ENCODE results near the gene SLC31A2. TPM values are rescaled to one million over a fixed set of nuclear protein-coding genes. Genes with fewer than 3 reads are reported as not detected.
"Not testable (repeated sequence)": the region's sequence is repeated elsewhere in the genome, so short reads cannot be mapped to it uniquely, and the experiment has no call there.

Gene SLC31A2
- total RNA-seq, 1 donor from 2014 or later: 7.1 TPM

DNA sequence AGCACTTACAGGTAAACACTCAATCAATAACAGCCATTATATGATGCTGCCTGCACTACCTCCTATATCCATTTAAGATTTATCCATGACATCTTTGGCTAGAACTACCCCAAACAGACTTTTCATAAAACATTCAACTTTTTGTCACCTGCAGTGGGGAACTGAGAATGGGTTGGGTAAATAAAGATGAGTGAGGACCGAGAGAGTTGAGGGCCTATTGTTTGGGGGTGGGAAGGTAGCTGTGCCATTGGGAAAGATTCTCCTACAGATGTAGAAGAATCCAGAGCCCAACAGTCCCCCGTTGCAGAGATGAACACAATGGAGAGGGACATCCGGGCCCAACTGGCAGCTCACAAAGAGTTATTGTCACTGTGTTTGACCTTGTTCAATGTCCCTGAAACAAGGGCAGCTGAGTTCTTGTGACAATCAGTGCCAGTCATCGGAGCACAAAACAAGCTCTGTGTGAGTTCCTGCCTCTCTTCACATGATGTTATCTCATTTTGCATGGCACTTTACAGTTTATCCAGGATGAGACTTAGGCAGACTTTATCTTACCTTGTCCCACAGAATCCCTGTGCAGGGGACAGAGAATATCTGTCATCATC lies 11.5 kb upstream of the SLC31A2 start:
- FAIRE-seq: no peak

DNA sequence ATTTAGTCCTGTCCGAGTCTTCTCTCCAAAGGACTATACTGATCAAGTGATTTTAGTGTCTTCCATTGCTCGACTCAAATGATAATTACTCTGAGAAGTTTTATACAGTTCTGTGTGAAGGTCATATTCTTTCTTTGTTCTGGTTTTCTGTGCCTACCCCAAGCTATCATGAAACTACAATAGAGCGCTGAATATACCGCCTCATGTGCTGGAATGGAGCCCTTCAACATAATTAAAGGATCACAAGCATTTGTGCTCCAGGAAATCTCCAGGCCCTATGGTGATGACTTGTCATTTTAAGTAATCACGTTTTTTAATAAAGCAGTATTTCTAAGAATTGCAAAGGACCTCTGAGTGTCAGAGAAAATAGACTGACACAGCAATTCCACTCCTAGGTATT lies 10.9 kb upstream of the SLC31A2 start:
- FAIRE-seq (no peak), DNase-seq (ENCODE audit: low read depth) (no peak)
- no peak overlapping the region for H3K27ac Mint-ChIP-seq (ENCODE audit: unreplicated experiment)
- no peak overlapping the region for H3K4me3 Mint-ChIP-seq (ENCODE audit: unreplicated experiment)
- no peaks in the 10 kb centered on the region for H3K27me3 Mint-ChIP-seq (ENCODE audit: low read depth, unreplicated experiment)
- peaks cover 8% of the 10 kb centered on the region for H3K9me3 Mint-ChIP-seq (ENCODE audit: unreplicated experiment)
- no peaks in the 10 kb centered on the region for H3K79me2 ChIP-seq (ENCODE audit: insufficient read depth, low read length)
- no peak overlapping the region for H3K9ac ChIP-seq (ENCODE audit: low read length)
- peaks cover 2% of the 10 kb centered on the region for H3K36me3 Mint-ChIP-seq (ENCODE audit: low read depth, unreplicated experiment)
- H3K4me3 ChIP-seq (ENCODE audit: insufficient read depth, low read depth, low read length): no peak overlapping the region
- H3K4me2 ChIP-seq (ENCODE audit: low read length): no peak overlapping the region
- no peaks in the 10 kb centered on the region for H3K4me1 Mint-ChIP-seq (ENCODE audit: low read depth, unreplicated experiment)
- no peaks in the 10 kb centered on the region for H3K4me1 ChIP-seq (ENCODE audit: insufficient read depth, low read length)
- H2AFZ ChIP-seq (ENCODE audit: low read depth, low read length): no peak overlapping the region
- peaks cover 2% of the 10 kb centered on the region for H3K27me3 ChIP-seq (ENCODE audit: insufficient read depth, low read length)
- no peak for TF ChIP-seq EZH2 (IDR thresholded peaks at IDR 0.05; ENCODE audit: insufficient read depth, low read length)
- TF ChIP-seq, protein P1, sequence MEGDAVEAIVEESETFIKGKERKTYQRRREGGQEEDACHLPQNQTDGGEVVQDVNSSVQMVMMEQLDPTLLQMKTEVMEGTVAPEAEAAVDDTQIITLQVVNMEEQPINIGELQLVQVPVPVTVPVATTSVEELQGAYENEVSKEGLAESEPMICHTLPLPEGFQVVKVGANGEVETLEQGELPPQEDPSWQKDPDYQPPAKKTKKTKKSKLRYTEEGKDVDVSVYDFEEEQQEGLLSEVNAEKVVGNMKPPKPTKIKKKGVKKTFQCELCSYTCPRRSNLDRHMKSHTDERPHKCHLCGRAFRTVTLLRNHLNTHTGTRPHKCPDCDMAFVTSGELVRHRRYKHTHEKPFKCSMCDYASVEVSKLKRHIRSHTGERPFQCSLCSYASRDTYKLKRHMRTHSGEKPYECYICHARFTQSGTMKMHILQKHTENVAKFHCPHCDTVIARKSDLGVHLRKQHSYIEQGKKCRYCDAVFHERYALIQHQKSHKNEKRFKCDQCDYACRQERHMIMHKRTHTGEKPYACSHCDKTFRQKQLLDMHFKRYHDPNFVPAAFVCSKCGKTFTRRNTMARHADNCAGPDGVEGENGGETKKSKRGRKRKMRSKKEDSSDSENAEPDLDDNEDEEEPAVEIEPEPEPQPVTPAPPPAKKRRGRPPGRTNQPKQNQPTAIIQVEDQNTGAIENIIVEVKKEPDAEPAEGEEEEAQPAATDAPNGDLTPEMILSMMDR (IDR thresholded peaks at IDR 0.05; ENCODE audit: insufficient read depth, low read depth, low read length): no peak
- H4K20me1 ChIP-seq (ENCODE audit: insufficient read depth, low read length): no peaks in the 10 kb centered on the region
- no peak overlapping the region for H3K27ac ChIP-seq (ENCODE audit: low read depth, low read length)
- H3K36me3 ChIP-seq (ENCODE audit: insufficient read depth, low read length): no peaks in the 10 kb centered on the region
- H3K9me3 ChIP-seq (ENCODE audit: insufficient read depth, low read depth, low read length): no peaks in the 10 kb centered on the region

More for the DNA sequence above, 11.5 kb upstream of the SLC31A2 start:
- peaks cover 2% of the 10 kb centered on the region for H3K36me3 Mint-ChIP-seq (ENCODE audit: low read depth, unreplicated experiment)
- TF ChIP-seq, protein P1 (IDR thresholded peaks at IDR 0.05; ENCODE audit: insufficient read depth, low read depth, low read length): no peak
- TF ChIP-seq EZH2 (IDR thresholded peaks at IDR 0.05; ENCODE audit: insufficient read depth, low read length): no peak
- Histone ChIP-seq H3K79me2 (ENCODE audit: insufficient read depth, low read length) (no peaks in the 10 kb centered on the region), H3K27me3 (ENCODE audit: insufficient read depth, low read length) (peaks cover 2% of the 10 kb centered on the region), H3K4me2 (ENCODE audit: low read length) (no peak overlapping the region), H4K20me1 (ENCODE audit: insufficient read depth, low read length) (no peaks in the 10 kb centered on the region), H3K36me3 (ENCODE audit: insufficient read depth, low read length) (no peaks in the 10 kb centered on the region), H3K9ac (ENCODE audit: low read length) (no peak overlapping the region), H3K9me3 (ENCODE audit: insufficient read depth, low read depth, low read length) (no peaks in the 10 kb centered on the region), H3K4me1 (ENCODE audit: insufficient read depth, low read length) (no peaks in the 10 kb centered on the region), H2AFZ (ENCODE audit: low read depth, low read length) (no peak overlapping the region), H3K27ac (ENCODE audit: low read depth, low read length) (no peak overlapping the region), H3K4me3 (ENCODE audit: insufficient read depth, low read depth, low read length) (no peak overlapping the region)
- peaks cover under 1% of the 10 kb centered on the region for H3K27me3 Mint-ChIP-seq (ENCODE audit: low read depth, unreplicated experiment)
- H3K4me1 Mint-ChIP-seq (ENCODE audit: low read depth, unreplicated experiment): no peaks in the 10 kb centered on the region
- H3K4me3 Mint-ChIP-seq (ENCODE audit: unreplicated experiment): no peak overlapping the region
- H3K27ac Mint-ChIP-seq (ENCODE audit: unreplicated experiment): no peak overlapping the region
- no peak for DNase-seq (ENCODE audit: low read depth)
- peaks cover 6% of the 10 kb centered on the region for H3K9me3 Mint-ChIP-seq (ENCODE audit: unreplicated experiment)

DNA sequence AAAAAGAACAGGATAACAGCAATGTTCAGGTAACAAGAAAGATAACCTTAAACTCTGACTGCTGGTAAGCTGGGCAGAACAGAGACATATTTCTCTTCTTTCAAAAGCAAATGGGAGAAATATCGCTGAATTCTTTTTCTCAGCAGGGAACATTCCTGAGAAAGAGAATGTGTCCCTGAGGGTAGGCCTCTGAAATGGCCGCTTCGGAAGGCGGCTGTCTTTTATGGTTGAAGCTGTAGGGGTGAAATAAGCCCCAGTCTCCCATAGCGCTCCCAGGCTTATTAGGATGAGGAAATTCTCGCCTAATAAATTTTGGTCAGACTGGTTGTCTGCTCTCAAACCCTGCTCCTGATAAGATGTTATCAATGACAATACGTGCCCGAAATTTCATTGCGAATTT lies 9.9 kb upstream of the SLC31A2 start:
- H3K9me3 ChIP-seq (ENCODE audit: insufficient read depth, low read depth, low read length); DNase-seq (ENCODE audit: low read depth); H3K27me3 Mint-ChIP-seq (ENCODE audit: low read depth, unreplicated experiment); H3K27me3 ChIP-seq (ENCODE audit: insufficient read depth, low read length); FAIRE-seq; H3K4me3 Mint-ChIP-seq (ENCODE audit: unreplicated experiment); H4K20me1 ChIP-seq (ENCODE audit: insufficient read depth, low read length); H3K36me3 Mint-ChIP-seq (ENCODE audit: low read depth, unreplicated experiment); H2AFZ ChIP-seq (ENCODE audit: low read depth, low read length); H3K4me2 ChIP-seq (ENCODE audit: low read length); H3K27ac ChIP-seq (ENCODE audit: low read depth, low read length); H3K4me1 Mint-ChIP-seq (ENCODE audit: low read depth, unreplicated experiment); H3K79me2 ChIP-seq (ENCODE audit: insufficient read depth, low read length); H3K4me1 ChIP-seq (ENCODE audit: insufficient read depth, low read length); H3K36me3 ChIP-seq (ENCODE audit: insufficient read depth, low read length); H3K9ac ChIP-seq (ENCODE audit: low read length); H3K4me3 ChIP-seq (ENCODE audit: insufficient read depth, low read depth, low read length); H3K27ac Mint-ChIP-seq (ENCODE audit: unreplicated experiment); H3K9me3 Mint-ChIP-seq (ENCODE audit: unreplicated experiment): not testable (repeated sequence)

Data from astrocyte (in vitro differentiated cells and primary cell).